AG04449 (cell line): ENCODE measurements around the gene PCNT.

ENCODE experiments used
- CTCF ChIA-PET: fragments of 350-600 bp; formaldehyde crosslinking; extraction: SDS; loops from one replicate; lab custom pipeline; 2021; ENCODE audit warnings: antibody characterized with exemption; lab: Yijun Ruan, JAX
- POLR2A ChIA-PET: fragments of 400-600, 350-600 bp; formaldehyde crosslinking; extraction: SDS; loops from one replicate; lab custom pipeline; 2020; ENCODE audit warnings: antibody characterized with exemption, inconsistent platforms; lab: Yijun Ruan, JAX
- DNase-seq: peaks from one replicate; pipeline ENCODE4 v3.0.0-alpha.2; 2010; ENCODE audit warnings: low read depth, low spot score
- H3K4me3 ChIP-seq: 2 replicates; pipeline ENCODE4 v1.5.1; 2011; ENCODE audit warnings: low read depth, mild to moderate bottlenecking, control low read depth, low read length
- TF ChIP-seq, protein P1 (sequence below): IDR thresholded peaks from one replicate; pipeline ENCODE4 v1.5.1; 2011; ENCODE audit warnings: mild to moderate bottlenecking, moderate library complexity, low read length, control low read depth, inconsistent platforms; ENCODE audit not compliant: insufficient read depth; ENCODE audit errors: missing control alignments

The PCNT gene

GRCh38 chr21:46420241-46421190 lies 96.6 kb downstream of the PCNT start:
- TF ChIP-seq, protein P1, sequence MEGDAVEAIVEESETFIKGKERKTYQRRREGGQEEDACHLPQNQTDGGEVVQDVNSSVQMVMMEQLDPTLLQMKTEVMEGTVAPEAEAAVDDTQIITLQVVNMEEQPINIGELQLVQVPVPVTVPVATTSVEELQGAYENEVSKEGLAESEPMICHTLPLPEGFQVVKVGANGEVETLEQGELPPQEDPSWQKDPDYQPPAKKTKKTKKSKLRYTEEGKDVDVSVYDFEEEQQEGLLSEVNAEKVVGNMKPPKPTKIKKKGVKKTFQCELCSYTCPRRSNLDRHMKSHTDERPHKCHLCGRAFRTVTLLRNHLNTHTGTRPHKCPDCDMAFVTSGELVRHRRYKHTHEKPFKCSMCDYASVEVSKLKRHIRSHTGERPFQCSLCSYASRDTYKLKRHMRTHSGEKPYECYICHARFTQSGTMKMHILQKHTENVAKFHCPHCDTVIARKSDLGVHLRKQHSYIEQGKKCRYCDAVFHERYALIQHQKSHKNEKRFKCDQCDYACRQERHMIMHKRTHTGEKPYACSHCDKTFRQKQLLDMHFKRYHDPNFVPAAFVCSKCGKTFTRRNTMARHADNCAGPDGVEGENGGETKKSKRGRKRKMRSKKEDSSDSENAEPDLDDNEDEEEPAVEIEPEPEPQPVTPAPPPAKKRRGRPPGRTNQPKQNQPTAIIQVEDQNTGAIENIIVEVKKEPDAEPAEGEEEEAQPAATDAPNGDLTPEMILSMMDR, result no peak
- ChIA-PET CTCF (no interaction called here), POLR2A (no interaction called here)
- DNase-seq, result no peak
- H3K4me3 ChIP-seq, result no peak overlapping the region

- TF ChIP-seq, protein P1, result no peak
- CTCF ChIA-PET, result no interaction called here
- no peak for DNase-seq
- H3K4me3 ChIP-seq, result no peak overlapping the region
- POLR2A ChIA-PET, result no interaction called here
Measured at GRCh38 chr21:46421191-46421750, 97.3 kb downstream of the PCNT start.

GRCh38 chr21:46421756-46422555 lies 98.0 kb downstream of the PCNT start:
- ChIA-PET POLR2A (no interaction called here), CTCF (no interaction called here)
- TF ChIP-seq, protein P1, result no peak
- no peak for DNase-seq
- no peak overlapping the region for H3K4me3 ChIP-seq

DNA sequence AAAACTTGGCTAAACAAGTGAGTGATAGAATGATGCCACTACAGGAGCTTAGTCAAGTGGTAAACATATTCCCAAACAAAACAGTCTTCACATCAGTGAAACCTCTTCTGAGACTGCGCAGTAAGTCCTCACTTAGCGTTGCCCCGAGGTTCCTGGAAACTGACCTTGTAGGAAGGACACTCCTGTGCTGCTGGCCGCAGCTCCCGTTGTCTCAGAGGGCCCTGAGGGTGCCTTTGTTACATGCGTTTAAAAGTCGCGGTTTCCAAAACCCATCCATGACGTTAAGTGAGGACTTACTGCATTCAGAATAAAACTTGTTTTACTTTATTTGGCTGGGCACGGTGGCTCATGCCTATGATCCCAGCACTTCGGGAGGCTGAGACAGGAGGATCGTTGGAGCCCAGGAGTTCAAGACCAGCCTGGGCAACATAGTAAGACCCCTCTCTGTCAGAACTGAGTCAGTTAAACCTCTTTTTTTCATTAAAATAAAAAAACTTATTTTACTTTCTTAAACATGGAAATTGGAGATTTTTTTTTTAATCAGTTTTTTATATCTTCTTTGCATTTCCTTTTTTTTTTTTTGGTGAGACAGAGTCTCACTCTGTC lies 98.8 kb downstream of the PCNT start:
- POLR2A ChIA-PET, result interaction anchor here (0.7 kb wide), 1 partner anchor 12 kb away, joined by 4 read pairs; no protein-coding TSS in a partner anchor
- CTCF ChIA-PET, result no interaction called here
- no peak overlapping the region for H3K4me3 ChIP-seq
- DNase-seq, result no peak
- TF ChIP-seq, protein P1, result no peak

GRCh38 chr21:46423546-46424038 lies 99.6 kb downstream of the PCNT start:
- DNase-seq, result no peak
- H3K4me3 ChIP-seq, result no peak overlapping the region
- CTCF ChIA-PET, result no interaction called here
- TF ChIP-seq, protein P1, result no peak
- POLR2A ChIA-PET, result interaction anchor here (0.7 kb wide), 1 partner anchor 13 kb away, joined by 4 read pairs; no protein-coding TSS in a partner anchor
